Measurements from ENCODE around the gene ADK. TPM values are rescaled to one million over a fixed set of nuclear protein-coding genes. Genes with fewer than 3 reads are reported as not detected.

The ADK gene
- polyA plus RNA-seq, 4 donors: 7.2 to 32.3 (median 16.1) TPM

DNA sequence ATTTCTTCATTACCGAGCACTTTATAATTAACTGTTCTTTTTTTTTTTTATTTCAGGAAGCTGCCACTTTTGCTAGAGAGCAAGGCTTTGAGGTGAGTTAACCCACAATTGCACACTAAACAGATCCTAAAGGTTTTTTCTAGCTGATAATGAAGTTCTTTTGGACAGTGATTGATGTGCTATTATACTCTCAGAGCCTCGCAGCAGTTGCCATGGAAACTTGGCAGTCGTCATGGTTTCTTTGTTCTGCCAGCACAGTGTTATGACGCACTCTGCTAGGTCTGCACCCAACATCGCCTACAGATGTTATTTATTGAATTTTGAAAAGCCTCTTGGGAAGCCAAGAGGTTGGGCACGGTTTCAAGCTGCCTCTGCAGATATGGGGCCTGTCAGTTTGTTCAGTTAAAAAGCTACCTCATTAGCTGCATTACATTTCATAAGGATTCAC, 438.2 kb downstream of the ADK start:
- H3K36me3 ChIP-seq (ENCODE audit: control insufficient read depth in 3 of 3, insufficient read depth in 2 of 3, low read depth in 1 of 3, low read length in 3 of 3): peaks cover 0 to 2% (median 0%) of the 10 kb centered on the region in 3 donors
- WGBS, 3 donors: 18 to 31% (median 21%) methylated on average over 6 of the region's 6 CpGs
- H3K27ac ChIP-seq (ENCODE audit: low read depth in 1 of 3, low read length in 2 of 3): peak overlapping the region in 1 of 3 donors; percentile 11
- DNase-seq (peak; percentile 55 to 61), FAIRE-seq (no peak)
- H3K4me3 ChIP-seq (ENCODE audit: low read depth in 1 of 3, low read length in 3 of 3): no peak overlapping the region
- no peaks in the 10 kb centered on the region for H3K27me3 ChIP-seq (ENCODE audit: control insufficient read depth in 3 of 3, insufficient read depth in 3 of 3, low read length in 3 of 3)
- peaks cover 0 to 10% (median 7%) of the 10 kb centered on the region in 3 donors for H3K4me1 ChIP-seq (ENCODE audit: control insufficient read depth in 3 of 3, insufficient read depth in 2 of 3, low read depth in 1 of 3, low read length in 2 of 3)
- H3K9me3 ChIP-seq (ENCODE audit: control insufficient read depth in 2 of 2, insufficient read depth in 1 of 2, low read depth in 1 of 2, low read length in 1 of 2): no peaks in the 10 kb centered on the region

DNA sequence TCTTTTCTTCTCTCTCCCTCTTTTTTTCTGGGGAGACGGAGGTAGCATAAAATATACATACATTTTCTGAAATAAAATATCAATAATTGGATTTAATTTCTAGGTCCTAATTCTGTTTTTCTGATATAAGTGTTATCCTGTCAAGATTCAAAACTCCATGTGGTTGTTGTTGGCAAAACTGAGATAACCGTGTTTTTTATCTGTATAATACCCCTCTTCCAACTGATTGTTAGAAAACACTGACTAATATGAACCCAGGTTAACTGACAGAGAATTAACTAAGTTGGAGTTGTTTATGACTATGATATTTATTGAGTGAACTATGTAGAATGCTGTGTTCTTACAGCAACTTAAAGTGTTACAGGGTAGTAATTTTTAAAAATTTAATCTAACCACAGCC, 438.8 kb downstream of the ADK start:
- H3K27ac ChIP-seq (ENCODE audit: low read depth in 1 of 3, low read length in 2 of 3): no peak overlapping the region
- no peak for DNase-seq

DNA sequence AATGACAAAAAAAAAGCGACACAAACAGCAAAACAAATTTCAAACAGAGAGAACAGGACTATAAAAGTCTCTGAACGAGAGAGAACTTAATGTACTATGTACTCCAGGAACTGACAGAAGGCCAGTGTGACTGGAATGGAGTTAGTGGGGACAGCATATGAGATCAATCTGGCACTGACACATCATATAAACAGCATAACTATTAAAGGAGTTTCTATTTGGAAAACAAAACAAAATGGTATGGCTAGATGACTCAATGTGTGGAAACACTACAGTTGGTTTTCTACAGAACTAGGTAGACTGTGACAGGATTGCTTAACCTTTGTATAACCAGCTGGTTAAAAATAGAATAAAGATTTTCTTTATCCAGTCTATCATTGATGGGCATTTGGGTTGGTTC, 442.4 kb downstream of the ADK start:
- Histone ChIP-seq H3K27me3 (ENCODE audit: control insufficient read depth in 3 of 3, insufficient read depth in 3 of 3, low read length in 3 of 3) (no peaks in the 10 kb centered on the region), H3K27ac (ENCODE audit: low read depth in 1 of 3, low read length in 2 of 3) (peak overlapping the region in 1 of 3 donors; percentile 72), H3K36me3 (ENCODE audit: control insufficient read depth in 3 of 3, insufficient read depth in 2 of 3, low read depth in 1 of 3, low read length in 3 of 3) (peaks cover 0 to 2% (median 0%) of the 10 kb centered on the region in 3 donors), H3K4me3 (ENCODE audit: low read depth in 1 of 3, low read length in 3 of 3) (no peak overlapping the region), H3K9me3 (ENCODE audit: control insufficient read depth in 2 of 2, insufficient read depth in 1 of 2, low read depth in 1 of 2, low read length in 1 of 2) (no peaks in the 10 kb centered on the region), H3K4me1 (ENCODE audit: control insufficient read depth in 3 of 3, insufficient read depth in 2 of 3, low read depth in 1 of 3, low read length in 2 of 3) (peaks cover 0 to 4% (median 0%) of the 10 kb centered on the region in 3 donors)
- peak in 1 of 2 donors; percentile 7 for DNase-seq
- whole genome bisulfite sequencing, 3 donors: 63 to 89% (median 70%) methylated on average over 2 of the region's 2 CpGs
- FAIRE-seq: no peak

More for the DNA sequence above, 438.8 kb downstream of the ADK start:
- peaks cover 0 to 2% (median 0%) of the 10 kb centered on the region in 3 donors for H3K36me3 ChIP-seq (ENCODE audit: control insufficient read depth in 3 of 3, insufficient read depth in 2 of 3, low read depth in 1 of 3, low read length in 3 of 3)
- no peak overlapping the region for H3K4me3 ChIP-seq (ENCODE audit: low read depth in 1 of 3, low read length in 3 of 3)
- no peaks in the 10 kb centered on the region for H3K27me3 ChIP-seq (ENCODE audit: control insufficient read depth in 3 of 3, insufficient read depth in 3 of 3, low read length in 3 of 3)
- H3K4me1 ChIP-seq (ENCODE audit: control insufficient read depth in 3 of 3, insufficient read depth in 2 of 3, low read depth in 1 of 3, low read length in 2 of 3): peaks cover 0 to 10% (median 7%) of the 10 kb centered on the region in 3 donors
- no peaks in the 10 kb centered on the region for H3K9me3 ChIP-seq (ENCODE audit: control insufficient read depth in 2 of 2, insufficient read depth in 1 of 2, low read depth in 1 of 2, low read length in 1 of 2)
- 57 to 80% (median 79%) methylated on average over 2 of the region's 2 CpGs for whole genome bisulfite sequencing, 3 donors
- no peak for FAIRE-seq

DNA sequence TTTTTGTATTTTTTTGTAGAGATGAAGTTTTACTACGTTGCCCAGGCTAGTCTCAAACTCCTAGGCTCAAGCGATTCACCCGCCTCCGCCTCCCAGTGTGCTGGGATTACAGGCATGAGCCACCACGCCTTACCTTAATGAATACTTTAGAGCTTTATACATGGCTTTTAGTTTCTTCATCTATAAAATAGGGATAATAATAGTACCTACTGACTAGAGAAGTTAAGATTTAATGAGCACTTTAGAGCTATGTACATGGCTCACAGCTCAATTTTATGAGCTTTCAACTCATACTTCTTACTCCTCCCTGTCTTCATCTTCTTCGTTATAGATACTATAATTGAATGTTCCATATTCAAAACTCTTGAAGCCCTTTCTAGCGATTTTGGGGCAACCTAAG, 445.7 kb downstream of the ADK start:
- Histone ChIP-seq H3K27me3 (ENCODE audit: control insufficient read depth in 3 of 3, insufficient read depth in 3 of 3, low read length in 3 of 3) (no peaks in the 10 kb centered on the region), H3K9me3 (ENCODE audit: control insufficient read depth in 2 of 2, insufficient read depth in 1 of 2, low read depth in 1 of 2, low read length in 1 of 2) (no peaks in the 10 kb centered on the region), H3K4me1 (ENCODE audit: control insufficient read depth in 3 of 3, insufficient read depth in 2 of 3, low read depth in 1 of 3, low read length in 2 of 3) (no peaks in the 10 kb centered on the region), H3K36me3 (ENCODE audit: control insufficient read depth in 3 of 3, insufficient read depth in 2 of 3, low read depth in 1 of 3, low read length in 3 of 3) (peaks cover 0 to 1% (median 0%) of the 10 kb centered on the region in 3 donors), H3K4me3 (ENCODE audit: low read depth in 1 of 3, low read length in 3 of 3) (no peak overlapping the region), H3K27ac (ENCODE audit: low read depth in 1 of 3, low read length in 2 of 3) (no peak overlapping the region)
- DNase-seq: no peak
- 95 to 99% (median 98%) methylated on average over 7 of the region's 7 CpGs for WGBS, 3 donors
- FAIRE-seq: no peak

DNA sequence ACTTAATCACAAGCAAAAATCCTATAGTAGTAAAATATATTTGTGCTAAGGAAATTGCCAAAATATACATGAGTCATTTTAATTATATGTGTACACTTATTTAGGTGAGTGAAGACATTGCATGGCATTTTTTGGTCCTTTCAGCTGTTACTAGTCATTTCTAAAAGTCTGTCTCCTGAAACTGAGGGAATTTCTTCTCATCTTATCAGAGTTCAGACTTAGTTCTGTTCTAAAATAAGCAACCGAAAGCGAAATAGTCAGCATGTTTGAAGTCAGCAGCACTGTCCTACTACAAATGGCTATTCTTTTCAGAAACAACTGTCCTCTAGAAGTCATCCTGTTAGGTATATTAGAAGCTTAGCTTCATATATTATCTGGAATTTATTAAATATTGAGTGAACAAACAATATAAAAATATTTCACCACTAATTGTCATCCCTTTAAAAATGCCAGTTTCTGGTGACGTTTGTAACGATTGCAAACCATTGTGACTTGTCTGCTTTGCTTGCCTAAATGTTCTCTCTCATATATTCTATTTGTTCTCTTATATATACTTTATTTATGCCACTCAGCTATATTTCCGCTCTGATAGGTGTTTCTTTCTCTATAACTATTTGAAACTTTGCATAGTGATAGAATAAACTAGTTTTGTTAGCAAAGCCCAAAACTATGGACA, 448.0 kb downstream of the ADK start:
- H3K9me3 ChIP-seq (ENCODE audit: control insufficient read depth in 2 of 2, insufficient read depth in 1 of 2, low read depth in 1 of 2, low read length in 1 of 2): no peaks in the 10 kb centered on the region
- no peak for FAIRE-seq
- DNase-seq: peak in 1 of 2 donors; percentile 5
- H3K36me3 ChIP-seq (ENCODE audit: control insufficient read depth in 3 of 3, insufficient read depth in 2 of 3, low read depth in 1 of 3, low read length in 3 of 3): peaks cover 0 to 3% (median 0%) of the 10 kb centered on the region in 3 donors
- WGBS, 3 donors: 75 to 91% (median 83%) methylated on average over 5 of the region's 5 CpGs
- no peaks in the 10 kb centered on the region for H3K27me3 ChIP-seq (ENCODE audit: control insufficient read depth in 3 of 3, insufficient read depth in 3 of 3, low read length in 3 of 3)
- H3K4me1 ChIP-seq (ENCODE audit: control insufficient read depth in 3 of 3, insufficient read depth in 2 of 3, low read depth in 1 of 3, low read length in 2 of 3): no peaks in the 10 kb centered on the region
- peak overlapping the region in 1 of 3 donors; percentile 37 for H3K27ac ChIP-seq (ENCODE audit: low read depth in 1 of 3, low read length in 2 of 3)
- H3K4me3 ChIP-seq (ENCODE audit: low read depth in 1 of 3, low read length in 3 of 3): no peak overlapping the region

DNA sequence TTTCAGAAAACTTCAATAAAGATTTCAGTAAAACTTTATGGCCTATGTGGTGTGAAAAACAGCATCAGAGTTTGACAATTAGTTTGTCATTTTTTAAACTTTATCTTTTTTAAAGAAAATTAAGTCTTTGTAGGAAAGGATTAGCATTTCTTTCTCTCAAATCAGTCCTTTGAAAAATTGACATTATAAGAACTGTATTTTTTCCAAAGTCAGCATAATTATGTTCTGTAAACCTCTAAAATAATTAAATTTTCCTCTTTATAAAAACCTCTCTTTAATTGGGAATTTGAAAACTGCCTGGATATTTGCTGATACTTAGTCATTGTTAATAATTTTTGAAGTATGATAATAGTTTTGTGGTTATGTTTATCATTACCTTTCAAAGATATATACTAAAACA, 448.7 kb downstream of the ADK start:
- no peak overlapping the region for H3K27ac ChIP-seq (ENCODE audit: low read depth in 1 of 3, low read length in 2 of 3)
- peak; percentile 26 for FAIRE-seq
- H3K27me3 ChIP-seq (ENCODE audit: control insufficient read depth in 3 of 3, insufficient read depth in 3 of 3, low read length in 3 of 3): no peaks in the 10 kb centered on the region

DNA sequence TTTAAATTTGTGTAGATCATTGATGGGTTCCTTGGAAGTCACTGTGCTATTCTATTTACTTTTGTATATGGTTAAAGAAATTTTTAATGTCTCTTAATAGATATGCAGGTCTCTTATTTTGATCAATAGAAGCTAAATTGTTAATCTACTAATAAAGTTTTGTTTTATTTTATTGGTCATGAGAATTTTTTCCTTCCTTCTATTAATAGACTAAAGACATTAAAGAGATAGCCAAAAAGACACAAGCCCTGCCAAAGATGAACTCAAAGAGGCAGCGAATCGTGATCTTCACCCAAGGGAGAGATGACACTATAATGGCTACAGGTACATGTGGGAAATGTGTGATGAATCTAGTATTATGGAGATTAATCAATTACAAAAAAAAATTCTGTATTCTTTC, 449.1 kb downstream of the ADK start:
- no peaks in the 10 kb centered on the region for H3K27me3 ChIP-seq (ENCODE audit: control insufficient read depth in 3 of 3, insufficient read depth in 3 of 3, low read length in 3 of 3)
- no peaks in the 10 kb centered on the region for H3K4me1 ChIP-seq (ENCODE audit: control insufficient read depth in 3 of 3, insufficient read depth in 2 of 3, low read depth in 1 of 3, low read length in 2 of 3)
- FAIRE-seq (peak; percentile 5), DNase-seq (no peak)
- no peaks in the 10 kb centered on the region for H3K9me3 ChIP-seq (ENCODE audit: control insufficient read depth in 2 of 2, insufficient read depth in 1 of 2, low read depth in 1 of 2, low read length in 1 of 2)
- no peak overlapping the region for H3K27ac ChIP-seq (ENCODE audit: low read depth in 1 of 3, low read length in 2 of 3)
- WGBS, 3 donors: 92 to 100% (median 97%) methylated on average over 2 of the region's 2 CpGs
- no peak overlapping the region for H3K4me3 ChIP-seq (ENCODE audit: low read depth in 1 of 3, low read length in 3 of 3)
- H3K36me3 ChIP-seq (ENCODE audit: control insufficient read depth in 3 of 3, insufficient read depth in 2 of 3, low read depth in 1 of 3, low read length in 3 of 3): peaks cover 0 to 3% (median 0%) of the 10 kb centered on the region in 3 donors

More for the DNA sequence above, 448.7 kb downstream of the ADK start:
- Histone ChIP-seq H3K4me1 (ENCODE audit: control insufficient read depth in 3 of 3, insufficient read depth in 2 of 3, low read depth in 1 of 3, low read length in 2 of 3) (no peaks in the 10 kb centered on the region), H3K36me3 (ENCODE audit: control insufficient read depth in 3 of 3, insufficient read depth in 2 of 3, low read depth in 1 of 3, low read length in 3 of 3) (peaks cover 0 to 3% (median 0%) of the 10 kb centered on the region in 3 donors), H3K4me3 (ENCODE audit: low read depth in 1 of 3, low read length in 3 of 3) (no peak overlapping the region), H3K9me3 (ENCODE audit: control insufficient read depth in 2 of 2, insufficient read depth in 1 of 2, low read depth in 1 of 2, low read length in 1 of 2) (no peaks in the 10 kb centered on the region)
- DNase-seq: no peak

DNA sequence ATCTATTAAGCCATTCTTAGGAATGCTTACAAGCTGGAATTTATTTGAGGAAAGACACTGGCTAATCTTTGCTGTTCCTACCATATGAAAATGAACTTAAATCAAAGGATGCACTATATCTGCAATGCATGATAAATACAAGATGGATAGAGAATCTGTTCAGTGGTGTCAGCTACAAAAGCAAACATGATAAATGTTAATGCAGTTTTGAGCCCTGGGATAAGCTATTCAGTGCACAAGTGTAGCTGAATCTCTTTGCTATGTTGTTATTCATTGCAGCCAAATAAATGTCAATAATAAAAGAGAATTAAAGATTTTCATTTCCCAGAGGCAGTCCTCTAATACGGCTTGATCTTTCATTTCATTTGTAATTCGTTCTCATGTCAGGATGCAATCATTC, 451.6 kb downstream of the ADK start:
- Histone ChIP-seq H3K4me3 (ENCODE audit: low read depth in 1 of 3, low read length in 3 of 3) (no peak overlapping the region), H3K27me3 (ENCODE audit: control insufficient read depth in 3 of 3, insufficient read depth in 3 of 3, low read length in 3 of 3) (no peaks in the 10 kb centered on the region), H3K4me1 (ENCODE audit: control insufficient read depth in 3 of 3, insufficient read depth in 2 of 3, low read depth in 1 of 3, low read length in 2 of 3) (no peaks in the 10 kb centered on the region), H3K27ac (ENCODE audit: low read depth in 1 of 3, low read length in 2 of 3) (no peak overlapping the region), H3K36me3 (ENCODE audit: control insufficient read depth in 3 of 3, insufficient read depth in 2 of 3, low read depth in 1 of 3, low read length in 3 of 3) (peaks cover 0 to 3% (median 0%) of the 10 kb centered on the region in 3 donors), H3K9me3 (ENCODE audit: control insufficient read depth in 2 of 2, insufficient read depth in 1 of 2, low read depth in 1 of 2, low read length in 1 of 2) (no peaks in the 10 kb centered on the region)
- 92 to 96% (median 96%) methylated on average over 2 of the region's 2 CpGs for WGBS, 3 donors
- FAIRE-seq (no peak), DNase-seq (no peak)

DNA sequence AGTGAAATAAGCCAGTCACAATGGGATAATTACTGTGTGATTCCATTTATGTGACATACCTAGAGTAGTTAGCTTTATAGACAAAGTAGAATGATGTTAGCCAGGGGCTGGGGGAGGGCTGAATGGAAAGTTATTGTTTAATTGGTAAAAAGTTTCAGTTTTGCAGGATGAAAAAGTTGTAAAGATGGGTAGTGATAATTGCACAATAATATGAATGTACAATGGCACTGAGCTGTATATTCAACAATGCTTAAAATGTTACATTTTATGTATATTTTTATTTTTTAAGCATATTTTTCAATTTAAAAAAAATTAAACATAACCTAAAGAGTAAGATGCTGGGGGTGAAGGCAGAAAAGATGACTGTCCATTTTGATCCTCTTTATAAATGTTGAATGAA, 459.3 kb downstream of the ADK start:
- Histone ChIP-seq H3K27me3 (ENCODE audit: control insufficient read depth in 3 of 3, insufficient read depth in 3 of 3, low read length in 3 of 3) (no peaks in the 10 kb centered on the region), H3K9me3 (ENCODE audit: control insufficient read depth in 2 of 2, insufficient read depth in 1 of 2, low read depth in 1 of 2, low read length in 1 of 2) (no peaks in the 10 kb centered on the region), H3K36me3 (ENCODE audit: control insufficient read depth in 3 of 3, insufficient read depth in 2 of 3, low read depth in 1 of 3, low read length in 3 of 3) (peaks cover 0 to 6% (median 0%) of the 10 kb centered on the region in 3 donors), H3K27ac (ENCODE audit: low read depth in 1 of 3, low read length in 2 of 3) (no peak overlapping the region), H3K4me3 (ENCODE audit: low read depth in 1 of 3, low read length in 3 of 3) (no peak overlapping the region), H3K4me1 (ENCODE audit: control insufficient read depth in 3 of 3, insufficient read depth in 2 of 3, low read depth in 1 of 3, low read length in 2 of 3) (no peaks in the 10 kb centered on the region)
- FAIRE-seq (no peak), DNase-seq (no peak)

All from small intestine (tissue), 7 donors.